Fibroblast of skin of right quadriceps (primary cell): ENCODE measurements around the gene KRT77.
A peak's percentile ranks its signal among the peaks of the same experiment; 100 is the strongest.
"Not testable (repeated sequence)": the region's sequence is repeated elsewhere in the genome, so short reads cannot be mapped to it uniquely, and the experiment has no call there.

Source experiments
- DNase-seq: peaks from one replicate; pipeline ENCODE4 v3.0.0-alpha.2; 2013

The KRT77 gene

DNA sequence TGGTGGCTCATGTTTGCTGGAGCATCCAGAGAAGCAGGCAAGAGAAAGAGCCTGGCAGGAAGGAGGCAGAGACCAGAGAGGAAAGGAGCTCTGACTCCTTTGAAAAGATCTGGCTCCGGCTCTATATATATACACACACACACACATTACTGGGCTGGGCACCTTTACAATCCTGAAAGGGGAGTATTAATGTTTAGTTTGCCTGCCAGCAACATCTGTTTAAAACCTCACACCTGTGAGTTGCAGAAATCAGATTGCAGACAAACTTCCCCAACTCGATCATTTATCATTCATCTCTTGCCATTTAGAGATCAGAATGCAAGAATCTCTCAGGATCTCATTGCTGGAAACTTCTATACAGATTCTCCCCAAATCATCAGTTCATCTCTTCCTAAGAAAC lies at the start of gene KRT77:
KRT77 (minus strand) TSS at position 101 of the 400 bp plus-strand sequence; CDS start at position 11, 90 bp downstream.
- DNase-seq, result no peak

DNA sequence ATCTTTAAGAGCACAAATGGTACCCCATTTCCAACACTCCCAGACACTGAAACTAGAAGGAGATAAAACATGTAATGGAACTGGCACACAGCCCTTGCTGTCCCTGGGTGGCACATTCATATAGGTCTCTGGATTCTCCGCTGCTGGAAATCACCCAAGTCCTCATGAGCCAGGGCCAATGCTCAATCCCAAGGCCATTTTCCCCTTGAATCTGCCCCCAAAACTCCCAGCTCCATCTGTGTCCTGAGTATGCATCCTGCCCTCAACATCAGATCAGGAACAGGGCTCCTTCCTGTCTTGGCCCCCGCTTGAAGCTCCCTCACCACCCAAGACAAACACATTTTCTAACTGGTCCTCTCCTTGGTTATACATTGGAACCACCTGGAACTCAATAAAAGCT lies 49.2 kb upstream of the KRT77 start:
- no peak for DNase-seq

- DNase-seq, result no peak
Measured at GRCh38 chr12:52751795-52752194, 48.5 kb upstream of the KRT77 start.

DNA sequence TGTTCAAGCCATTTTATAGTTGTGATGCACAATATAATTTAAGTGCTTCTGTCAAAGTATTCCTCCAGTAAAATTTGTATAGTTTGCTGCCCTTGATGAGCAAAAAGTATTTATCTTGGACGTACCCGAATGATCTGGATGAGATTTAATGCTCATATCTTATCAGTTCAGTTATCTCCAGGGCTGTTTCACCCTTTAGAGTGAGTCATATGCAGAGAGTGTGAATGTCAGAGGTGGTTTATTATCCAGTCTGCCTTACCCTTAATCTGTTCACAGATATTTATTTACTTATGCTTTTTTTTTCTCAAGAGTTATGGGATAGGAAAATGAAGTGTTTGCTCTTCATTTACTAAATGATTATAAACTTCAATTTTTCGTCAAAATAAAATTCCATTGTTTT lies 47.2 kb upstream of the KRT77 start:
- DNase-seq, result not testable (repeated sequence)

DNA sequence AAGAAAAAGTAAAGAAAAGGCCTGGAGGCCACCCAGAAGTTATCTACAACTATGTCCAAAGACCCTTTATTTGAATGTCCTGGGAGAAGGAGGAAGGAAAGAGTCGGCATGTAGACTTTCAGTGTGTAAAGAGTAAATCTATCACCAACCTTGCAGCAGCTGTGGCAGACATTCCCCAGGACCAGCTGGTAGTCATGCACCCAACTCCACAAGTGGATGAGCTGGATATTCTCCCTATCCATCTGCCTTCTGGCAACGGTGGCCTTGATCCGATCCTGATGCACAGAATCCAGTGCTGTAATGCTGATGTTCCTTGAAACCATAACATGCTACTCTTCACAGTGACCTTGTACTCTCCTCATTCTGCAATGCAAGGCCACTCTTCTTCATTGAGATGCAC lies 46.5 kb upstream of the KRT77 start:
- no peak for DNase-seq

DNA sequence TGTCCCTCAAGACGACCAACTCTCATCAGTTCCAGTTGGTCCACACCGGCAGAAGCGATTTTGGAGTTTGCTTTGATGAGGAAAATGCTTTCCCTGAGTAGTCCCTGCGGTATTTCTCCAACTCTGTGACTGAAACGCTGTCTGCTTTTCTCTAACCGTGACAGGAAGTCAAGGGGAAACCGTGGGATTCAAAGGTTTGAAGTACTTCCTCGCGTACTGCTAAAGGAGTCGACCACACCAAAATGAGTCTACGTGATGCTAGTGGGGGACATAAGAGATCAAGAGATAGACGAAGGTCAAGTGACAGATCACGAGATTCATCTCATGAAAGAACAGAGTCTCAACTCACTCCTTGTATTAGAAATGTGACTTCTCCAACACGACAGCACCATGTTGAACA lies 45.3 kb upstream of the KRT77 start:
- no peak for DNase-seq

- DNase-seq, result no peak
Measured at GRCh38 chr12:52745554-52745953, 42.2 kb upstream of the KRT77 start.

DNA sequence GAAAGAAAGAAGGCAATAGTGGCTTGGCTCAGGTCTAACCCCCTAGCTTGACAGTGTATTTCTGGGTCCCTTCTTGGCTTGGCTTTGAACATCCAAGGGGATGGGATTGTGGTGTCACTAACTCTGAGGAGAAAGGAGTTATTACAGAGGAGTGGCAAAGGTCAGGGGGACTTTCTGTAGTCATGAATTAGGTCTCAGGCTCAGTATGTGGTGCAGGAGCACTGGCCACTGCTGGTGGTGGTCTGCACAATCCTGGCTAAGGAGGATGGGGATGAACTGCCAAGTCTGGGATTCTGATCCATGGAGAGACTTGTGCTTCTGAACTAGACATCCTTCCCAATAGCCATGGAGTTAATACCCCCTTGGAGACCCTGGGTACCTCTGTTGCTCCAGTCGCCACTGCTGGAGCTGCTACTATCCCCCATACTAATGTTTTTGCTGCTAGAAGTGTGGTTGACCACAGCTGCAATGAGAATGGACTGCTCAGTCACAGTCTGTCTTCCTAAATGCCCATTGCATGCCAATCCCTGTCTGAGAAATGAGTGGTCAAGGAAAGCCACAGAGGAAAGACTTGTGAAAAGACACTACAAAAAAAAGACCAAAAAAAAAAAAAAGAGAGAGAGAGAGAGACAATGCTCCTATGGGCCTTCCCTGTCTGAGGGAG lies 41.3 kb upstream of the KRT77 start:
- no peak for DNase-seq

DNA sequence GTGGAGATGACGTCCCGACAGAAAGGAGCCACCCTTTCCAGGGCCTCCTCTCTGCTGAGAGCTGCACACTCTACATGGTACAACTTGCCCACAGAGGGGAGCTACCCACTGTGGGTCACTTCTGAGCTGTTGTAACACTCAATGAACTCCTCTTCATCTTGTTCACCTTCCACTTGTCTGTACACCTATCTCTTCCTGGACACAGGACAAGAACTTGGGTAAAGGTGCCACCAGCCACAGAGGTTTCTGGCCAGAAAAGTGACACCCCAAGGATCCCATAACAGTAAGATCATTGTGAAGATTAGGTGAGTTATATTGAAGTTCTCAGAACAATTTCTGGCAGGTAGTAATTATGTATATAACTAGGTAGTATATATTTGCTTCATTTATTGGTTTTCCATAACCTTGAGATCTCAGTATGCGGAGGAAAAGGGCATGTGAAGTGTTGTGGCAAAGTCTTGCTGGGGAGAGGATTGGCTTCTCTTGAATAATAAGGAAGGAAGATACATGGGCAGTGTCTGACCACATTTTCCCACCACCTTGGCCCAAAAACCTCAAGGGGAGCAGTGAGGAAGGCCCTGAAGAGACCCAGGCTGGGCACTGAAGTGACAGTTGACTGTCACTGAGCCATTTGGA lies 39.6 kb upstream of the KRT77 start:
- DNase-seq, result no peak

- no peak for DNase-seq
Measured at GRCh38 chr12:52742196-52742580, 38.9 kb upstream of the KRT77 start.

GRCh38 chr12:52741375-52742195 lies 38.3 kb upstream of the KRT77 start:
- peak; percentile 55 for DNase-seq

DNA sequence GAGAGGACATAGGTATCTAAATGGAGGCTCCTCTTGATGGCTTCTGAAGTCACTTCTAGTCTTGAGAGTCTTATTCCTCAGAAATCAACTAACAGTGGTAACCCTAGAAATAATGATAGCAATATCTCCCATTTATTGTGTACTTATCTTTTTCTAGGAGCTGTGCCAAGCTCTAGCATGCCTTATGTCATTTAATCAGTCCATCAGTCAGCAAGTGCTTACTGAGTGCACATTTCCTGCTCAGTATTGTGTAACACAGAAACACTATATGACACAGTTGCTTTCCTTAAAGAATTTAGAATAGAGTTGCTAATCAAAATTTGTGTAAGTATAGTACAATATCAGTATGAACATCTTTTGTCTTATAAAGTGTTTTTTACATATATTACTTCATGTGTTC lies 37.3 kb upstream of the KRT77 start:
- no peak for DNase-seq

GRCh38 chr12:52739963-52740362 lies 36.6 kb upstream of the KRT77 start:
- no peak for DNase-seq

GRCh38 chr12:52735816-52736632 lies 32.7 kb upstream of the KRT77 start:
- DNase-seq, result no peak

GRCh38 chr12:52735106-52735505 lies 31.8 kb upstream of the KRT77 start:
- DNase-seq, result no peak

DNA sequence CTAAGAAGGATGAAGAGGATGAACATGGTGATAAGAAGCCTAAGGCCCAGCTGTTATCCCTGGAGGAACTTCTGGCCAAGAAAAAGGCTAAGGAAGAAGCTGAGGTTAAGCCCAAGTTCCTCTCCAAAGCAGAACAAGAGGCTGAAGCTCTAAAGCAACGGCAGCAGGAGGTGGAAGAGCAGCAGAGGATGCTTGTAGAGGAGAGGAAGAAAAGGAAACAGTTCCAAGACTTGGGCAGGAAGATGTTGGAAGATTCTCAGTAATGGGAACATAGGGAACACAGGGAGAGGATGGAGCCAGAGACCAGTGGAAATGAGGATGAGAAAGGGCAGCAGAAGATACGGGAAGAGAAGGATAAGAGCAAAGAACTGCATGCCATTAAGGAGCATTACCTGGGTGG lies 27.5 kb upstream of the KRT77 start:
- no peak for DNase-seq

DNA sequence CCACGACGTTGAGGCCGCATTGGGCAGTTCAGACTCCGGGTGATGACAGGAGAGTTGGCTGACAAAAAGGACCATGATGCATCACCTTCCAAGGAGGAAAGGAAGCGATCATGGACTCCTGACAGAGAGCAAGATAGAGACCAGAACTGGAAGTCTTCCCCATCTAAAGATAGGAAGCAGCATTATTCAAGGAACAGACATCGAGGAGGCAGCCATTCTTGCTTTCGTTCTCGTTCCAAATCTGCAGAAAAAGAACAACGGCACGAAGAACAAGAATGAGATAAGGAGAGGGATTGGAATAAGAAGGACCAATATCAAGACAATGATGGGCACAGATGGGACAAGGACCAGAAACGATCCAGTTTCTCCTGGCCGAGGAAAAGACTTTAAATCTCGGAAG lies 27.1 kb upstream of the KRT77 start:
- no peak for DNase-seq

- no peak for DNase-seq
Measured at GRCh38 chr12:52729147-52729546, 25.8 kb upstream of the KRT77 start.

DNA sequence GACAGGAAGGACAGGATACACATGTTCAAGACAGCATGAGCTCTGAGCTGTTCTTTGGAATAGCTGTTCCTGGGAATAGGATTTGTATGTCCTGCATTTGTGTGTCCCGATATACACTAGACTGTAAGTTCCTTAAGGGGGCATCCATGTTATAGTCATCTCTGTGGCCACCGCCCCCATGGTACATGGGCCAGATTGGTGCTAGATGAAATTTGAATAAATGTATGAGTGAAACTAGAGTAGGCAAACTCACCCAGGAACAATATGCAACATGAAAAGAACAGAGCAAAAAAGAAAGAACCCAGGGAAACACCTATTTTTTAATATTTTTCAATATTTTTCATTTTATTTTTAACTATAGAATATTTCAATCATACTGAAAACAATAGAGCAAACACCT lies 25.1 kb upstream of the KRT77 start:
- DNase-seq, result no peak

DNA sequence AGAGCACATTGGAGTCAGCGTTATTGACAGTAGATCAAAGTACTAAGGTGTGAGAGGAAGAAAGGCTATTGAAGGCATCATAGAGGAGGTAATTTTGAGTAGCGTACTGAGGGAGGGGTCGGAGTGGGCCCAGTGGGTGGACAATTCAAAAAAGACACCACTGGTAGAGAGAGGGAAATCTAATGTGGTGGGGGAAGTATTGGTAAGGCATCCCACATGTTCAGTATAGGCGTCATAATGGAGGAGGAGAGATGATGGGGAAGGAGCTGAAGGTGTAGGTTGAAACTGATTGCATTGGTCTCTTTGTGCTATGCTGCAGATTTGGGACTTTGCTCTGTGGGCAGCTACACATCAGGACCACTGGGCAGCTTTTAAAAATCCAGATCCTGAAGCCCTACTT lies 23.7 kb upstream of the KRT77 start:
- DNase-seq, result no peak

GRCh38 chr12:52726451-52726850 lies 23.1 kb upstream of the KRT77 start:
- no peak for DNase-seq

DNA sequence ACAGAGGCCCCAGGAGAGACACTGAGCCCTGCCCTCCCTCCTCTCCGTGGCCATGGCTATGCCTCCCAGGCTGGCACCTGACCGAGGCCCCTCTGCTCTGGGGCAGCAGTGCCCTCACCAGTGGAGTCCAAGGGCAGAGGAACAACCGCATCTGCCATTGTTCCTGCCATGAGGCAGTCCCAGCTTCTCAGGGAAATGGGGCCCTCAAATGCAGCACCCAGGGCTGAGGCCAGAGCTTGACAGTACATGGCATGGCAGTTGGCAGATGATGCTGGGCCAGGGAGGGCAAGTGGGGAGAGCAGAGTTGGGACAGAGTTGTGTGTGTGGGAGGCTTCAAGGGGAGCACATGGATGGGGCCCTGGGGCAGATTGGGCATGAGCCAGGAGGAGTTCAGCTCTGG lies 21.1 kb upstream of the KRT77 start:
- DNase-seq, result no peak

DNA sequence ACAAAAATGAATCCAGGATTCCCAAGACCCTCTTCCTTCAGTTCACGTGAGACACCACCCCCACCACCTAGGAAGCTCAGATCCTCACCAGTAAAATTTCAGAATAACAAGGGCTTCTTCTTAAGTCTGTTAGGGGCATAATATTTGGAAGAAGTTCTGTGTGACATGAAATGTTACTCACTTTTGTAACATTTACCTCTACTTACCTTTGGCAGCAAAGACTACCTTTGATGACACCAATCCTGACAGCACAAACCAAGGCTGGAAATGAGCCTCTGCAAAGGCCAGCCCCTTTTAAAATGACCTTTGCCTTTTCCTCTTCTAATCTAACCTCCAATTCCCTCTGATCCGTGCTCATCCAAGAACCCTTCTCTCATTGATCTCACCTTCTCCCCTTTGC lies 19.4 kb upstream of the KRT77 start:
- no peak for DNase-seq
